Measurements from ENCODE around the gene GALK2.

DNA sequence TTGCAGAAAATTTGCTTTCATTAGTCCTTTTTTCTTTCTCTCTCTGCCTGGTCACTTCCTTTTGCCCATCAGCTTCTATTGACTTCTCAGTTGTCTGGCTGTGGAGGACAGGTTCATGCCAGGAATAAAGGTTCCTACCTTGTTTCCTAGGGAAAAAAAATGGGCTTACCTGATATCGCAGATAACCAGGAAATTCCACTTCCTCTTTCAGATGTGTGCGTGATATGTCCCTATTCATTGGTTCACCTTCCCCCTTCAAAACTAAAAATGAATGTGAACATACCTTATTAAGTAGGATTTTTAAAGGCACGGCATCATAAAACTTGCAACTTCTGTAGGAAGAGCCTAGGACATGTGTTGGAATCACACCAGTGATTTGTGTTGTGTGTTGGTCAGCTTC, 133.0 kb downstream of the GALK2 start:
- TF ChIP-seq, protein P1, sequence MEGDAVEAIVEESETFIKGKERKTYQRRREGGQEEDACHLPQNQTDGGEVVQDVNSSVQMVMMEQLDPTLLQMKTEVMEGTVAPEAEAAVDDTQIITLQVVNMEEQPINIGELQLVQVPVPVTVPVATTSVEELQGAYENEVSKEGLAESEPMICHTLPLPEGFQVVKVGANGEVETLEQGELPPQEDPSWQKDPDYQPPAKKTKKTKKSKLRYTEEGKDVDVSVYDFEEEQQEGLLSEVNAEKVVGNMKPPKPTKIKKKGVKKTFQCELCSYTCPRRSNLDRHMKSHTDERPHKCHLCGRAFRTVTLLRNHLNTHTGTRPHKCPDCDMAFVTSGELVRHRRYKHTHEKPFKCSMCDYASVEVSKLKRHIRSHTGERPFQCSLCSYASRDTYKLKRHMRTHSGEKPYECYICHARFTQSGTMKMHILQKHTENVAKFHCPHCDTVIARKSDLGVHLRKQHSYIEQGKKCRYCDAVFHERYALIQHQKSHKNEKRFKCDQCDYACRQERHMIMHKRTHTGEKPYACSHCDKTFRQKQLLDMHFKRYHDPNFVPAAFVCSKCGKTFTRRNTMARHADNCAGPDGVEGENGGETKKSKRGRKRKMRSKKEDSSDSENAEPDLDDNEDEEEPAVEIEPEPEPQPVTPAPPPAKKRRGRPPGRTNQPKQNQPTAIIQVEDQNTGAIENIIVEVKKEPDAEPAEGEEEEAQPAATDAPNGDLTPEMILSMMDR (IDR thresholded peaks at IDR 0.05), result no peak
- TF ChIP-seq POLR2A (IDR thresholded peaks at IDR 0.05), result no peak
- TF ChIP-seq EP300 (IDR thresholded peaks at IDR 0.05), result no peak

Measured in tibial nerve (tissue), 4 donors.